Activated T-cell treated with anti-CD3 and anti-CD28 coated beads, Interleukin-2, amount 50 U/mL, for 72 hours (primary cell): ENCODE measurements around the gene MYO1G. TPM values are rescaled to one million over a fixed set of nuclear protein-coding genes. Genes with fewer than 3 reads are reported as not detected.
"Not testable (repeated sequence)": the region's sequence is repeated elsewhere in the genome, so short reads cannot be mapped to it uniquely, and the experiment has no call there.

Experiments used
- ATAC-seq, 2 donors: fragments of 150-1000 bp; cut with Tn5 transposase; replicated peaks in 1 of 2; 2 replicates each; pipeline ENCODE4 v1.10.0; 2021; ENCODE audit warnings: moderate library complexity in 2 of 2, mild to moderate bottlenecking in 1 of 2
- DNase-seq, 2 donors: peaks; one replicate each; pipeline ENCODE4 v3.0.0; 2021 to 2022; ENCODE audit warnings: mixed read lengths in 1 of 2
- H3K27ac Mint-ChIP-seq: one replicate; pipeline ENCODE4 v1.8.0; 2022; ENCODE audit warnings: mild to moderate bottlenecking, moderate library complexity, mixed read lengths
- H3K27me3 Mint-ChIP-seq: one replicate; pipeline ENCODE4 v1.8.0; 2022; ENCODE audit warnings: low read depth, mixed read lengths
- H3K36me3 Mint-ChIP-seq, 2 donors: one replicate each; pipeline ENCODE4 v1.8.0; 2022; ENCODE audit warnings: mixed read lengths in 2 of 2, mild to moderate bottlenecking in 1 of 2; ENCODE audit not compliant: insufficient read depth in 2 of 2
- H3K4me1 Mint-ChIP-seq: one replicate; pipeline ENCODE4 v1.8.0; 2022; ENCODE audit warnings: low read depth, mixed read lengths
- H3K4me3 Mint-ChIP-seq, 2 donors: one replicate each; pipeline ENCODE4 v1.8.0; 2022; ENCODE audit warnings: mild to moderate bottlenecking in 2 of 2, mixed read lengths in 2 of 2, moderate library complexity in 2 of 2
- H3K9me3 Mint-ChIP-seq, 2 donors: one replicate each; pipeline ENCODE4 v1.8.0; 2022; ENCODE audit warnings: mixed read lengths in 2 of 2
- total RNA-seq, 2 donors: library from RNA; stranded (reverse); gene quantifications; one replicate each; pipeline ENCODE4 v1.2.3, GENCODE V29; 2022

The MYO1G gene
- total RNA-seq, 2 donors from 2014 or later, result 595 to 606 TPM

GRCh38 chr7:44949303-44949702 lies 29.5 kb downstream of the MYO1G start:
- Mint-ChIP-seq H3K9me3 (no peaks in the 10 kb centered on the region), H3K4me1 (no peaks in the 10 kb centered on the region), H3K27me3 (peaks cover 5% of the 10 kb centered on the region), H3K27ac (no peak overlapping the region), H3K4me3 (no peak overlapping the region), H3K36me3 (no peaks in the 10 kb centered on the region)
- ATAC-seq (no peak), DNase-seq (no peak)

DNA sequence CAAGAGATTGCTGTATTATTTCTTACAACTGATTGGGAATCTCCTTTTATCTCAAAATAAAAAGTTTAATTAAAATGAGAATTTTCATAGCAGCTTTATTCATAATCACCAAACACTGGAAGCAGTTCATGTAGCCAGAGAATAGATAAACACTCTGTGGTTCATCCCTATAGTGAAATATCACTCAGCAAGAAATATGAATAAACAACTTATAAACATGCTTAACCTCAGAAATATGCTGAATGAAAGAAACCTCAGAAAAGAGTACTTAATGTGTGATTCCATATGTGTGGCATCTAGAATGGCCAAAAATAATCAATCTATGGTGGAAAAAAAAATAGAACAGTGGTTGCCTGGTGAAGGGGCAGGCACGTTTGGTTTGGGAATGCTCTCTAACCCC lies 33.3 kb downstream of the MYO1G start:
- no peaks in the 10 kb centered on the region for H3K36me3 Mint-ChIP-seq
- DNase-seq (no peak), ATAC-seq (no peak)
- H3K4me1 Mint-ChIP-seq, result no peaks in the 10 kb centered on the region
- H3K4me3 Mint-ChIP-seq, result no peak overlapping the region
- H3K27ac Mint-ChIP-seq, result no peak overlapping the region
- no peaks in the 10 kb centered on the region for H3K9me3 Mint-ChIP-seq
- H3K27me3 Mint-ChIP-seq, result peaks cover 3% of the 10 kb centered on the region

DNA sequence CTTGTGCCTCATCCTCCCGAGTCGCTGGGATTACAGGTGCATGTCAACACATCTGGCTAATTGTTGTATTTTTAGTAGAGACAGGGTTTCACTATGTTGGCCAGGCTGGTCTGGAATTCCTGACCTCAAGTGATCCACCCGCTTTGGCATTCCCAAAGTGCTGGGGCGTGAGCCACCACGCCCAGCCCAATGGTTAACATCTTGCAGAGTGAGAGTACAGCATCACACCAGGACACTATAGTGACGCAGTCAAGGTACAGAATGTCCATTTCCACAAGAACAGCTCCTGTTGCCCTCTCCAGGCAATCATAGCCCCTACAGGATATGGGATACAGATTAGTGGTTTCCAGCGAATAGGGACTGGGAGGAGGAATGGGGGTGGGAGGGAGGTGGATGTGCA lies 34.0 kb downstream of the MYO1G start:
- Mint-ChIP-seq H3K36me3 (no peaks in the 10 kb centered on the region), H3K4me3 (no peak overlapping the region), H3K27me3 (no peaks in the 10 kb centered on the region), H3K9me3 (no peaks in the 10 kb centered on the region), H3K27ac (no peak overlapping the region), H3K4me1 (no peaks in the 10 kb centered on the region)
- DNase-seq (no peak), ATAC-seq (no peak)

DNA sequence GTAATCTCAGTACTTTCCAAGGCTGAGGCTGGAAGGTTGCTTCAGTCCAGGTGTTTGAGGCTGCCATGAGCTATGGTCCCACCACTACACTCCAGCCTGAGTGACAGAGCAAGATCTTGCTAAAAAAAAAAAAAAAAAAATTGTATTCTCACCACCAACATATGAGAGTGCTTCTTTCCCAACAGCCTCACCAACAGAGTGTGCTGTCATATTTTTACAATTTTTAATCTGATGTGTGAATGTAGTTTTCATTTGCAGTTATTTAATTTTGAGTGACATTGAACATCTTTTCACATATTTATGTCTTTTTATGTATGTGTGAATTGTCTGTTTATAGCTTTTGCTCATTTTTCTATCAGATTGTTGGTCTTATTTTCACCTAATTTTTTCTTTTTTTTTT lies 35.2 kb downstream of the MYO1G start:
- Mint-ChIP-seq H3K36me3 (no peaks in the 10 kb centered on the region), H3K9me3 (no peaks in the 10 kb centered on the region), H3K4me1 (peaks cover 1% of the 10 kb centered on the region), H3K27me3 (peaks cover 3% of the 10 kb centered on the region), H3K27ac (no peak overlapping the region), H3K4me3 (no peak overlapping the region)
- ATAC-seq (no peak), DNase-seq (no peak)

DNA sequence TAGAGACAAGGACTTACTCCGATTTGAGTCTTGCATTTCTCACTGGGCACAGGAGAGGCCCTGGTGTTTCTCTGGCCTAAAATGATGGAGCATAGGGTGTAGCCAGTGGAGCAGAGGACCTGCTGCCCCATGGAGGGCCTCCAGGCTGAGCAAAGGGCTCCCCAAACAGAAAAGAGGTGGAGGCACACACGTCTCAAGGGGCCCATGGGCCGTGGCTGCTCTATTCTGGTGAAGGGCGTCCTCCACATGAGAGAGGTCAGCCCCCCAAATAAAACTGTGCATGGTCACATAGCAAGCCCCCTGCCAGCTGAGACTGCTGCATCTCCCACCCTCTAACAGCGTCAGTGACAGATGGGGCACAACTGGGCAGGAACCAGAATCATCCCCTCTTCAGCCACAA lies 41.4 kb downstream of the MYO1G start:
- Mint-ChIP-seq H3K9me3 (no peaks in the 10 kb centered on the region), H3K4me3 (no peak overlapping the region), H3K4me1 (peaks cover 16% of the 10 kb centered on the region), H3K36me3 (no peaks in the 10 kb centered on the region), H3K27ac (no peak overlapping the region), H3K27me3 (peaks cover 6% of the 10 kb centered on the region)
- no peak for ATAC-seq
- DNase-seq, result no peak

DNA sequence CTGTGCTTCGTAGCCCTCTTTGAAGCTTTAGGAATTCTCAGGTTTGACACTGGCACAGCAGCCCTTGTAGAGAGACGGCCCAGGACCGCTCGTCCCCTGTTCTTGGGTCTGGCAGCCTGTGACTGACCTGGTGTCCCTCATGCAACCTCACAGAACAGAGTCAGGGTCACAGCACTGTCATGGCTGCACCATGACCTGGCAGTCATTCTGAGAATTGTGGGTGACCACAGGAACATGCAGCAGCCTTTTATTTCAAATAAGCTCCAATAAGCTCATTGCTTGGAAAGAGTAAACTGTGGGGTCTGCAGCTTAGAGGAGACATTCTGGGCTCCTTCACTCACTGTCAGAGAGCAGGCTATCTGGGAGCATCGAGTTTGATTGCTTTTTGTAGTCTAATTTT lies 42.5 kb downstream of the MYO1G start:
- no peaks in the 10 kb centered on the region for H3K9me3 Mint-ChIP-seq
- H3K4me3 Mint-ChIP-seq, result no peak overlapping the region
- H3K4me1 Mint-ChIP-seq, result peaks cover 16% of the 10 kb centered on the region
- H3K36me3 Mint-ChIP-seq, result no peaks in the 10 kb centered on the region
- peak; percentile 64 to 74 for ATAC-seq
- H3K27me3 Mint-ChIP-seq, result peaks cover 6% of the 10 kb centered on the region
- DNase-seq, result no peak
- no peak overlapping the region for H3K27ac Mint-ChIP-seq

DNA sequence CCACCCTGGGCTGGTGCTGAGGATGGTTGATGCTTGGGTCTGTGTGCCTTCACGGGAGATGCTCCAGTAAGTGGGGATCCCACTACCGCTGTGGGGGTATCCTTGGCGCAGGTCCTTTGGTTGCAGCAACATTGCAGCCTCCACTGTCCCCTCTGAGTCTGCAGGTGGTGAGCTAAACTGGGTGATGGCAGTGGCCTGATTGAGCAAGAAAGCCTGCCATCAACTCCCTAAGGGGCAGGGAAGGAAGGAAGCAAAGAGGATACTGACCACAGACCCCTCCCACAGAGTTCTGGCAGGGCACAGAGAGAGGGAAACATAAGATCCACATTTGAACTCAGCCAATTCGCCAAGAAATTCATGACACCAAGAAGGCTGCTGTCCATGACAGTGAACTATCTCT lies 43.2 kb downstream of the MYO1G start:
- Mint-ChIP-seq H3K9me3 (no peaks in the 10 kb centered on the region), H3K4me3 (no peak overlapping the region), H3K27me3 (peaks cover 6% of the 10 kb centered on the region), H3K36me3 (no peaks in the 10 kb centered on the region), H3K27ac (no peak overlapping the region), H3K4me1 (peaks cover 16% of the 10 kb centered on the region)
- DNase-seq, result no peak
- ATAC-seq, result no peak

DNA sequence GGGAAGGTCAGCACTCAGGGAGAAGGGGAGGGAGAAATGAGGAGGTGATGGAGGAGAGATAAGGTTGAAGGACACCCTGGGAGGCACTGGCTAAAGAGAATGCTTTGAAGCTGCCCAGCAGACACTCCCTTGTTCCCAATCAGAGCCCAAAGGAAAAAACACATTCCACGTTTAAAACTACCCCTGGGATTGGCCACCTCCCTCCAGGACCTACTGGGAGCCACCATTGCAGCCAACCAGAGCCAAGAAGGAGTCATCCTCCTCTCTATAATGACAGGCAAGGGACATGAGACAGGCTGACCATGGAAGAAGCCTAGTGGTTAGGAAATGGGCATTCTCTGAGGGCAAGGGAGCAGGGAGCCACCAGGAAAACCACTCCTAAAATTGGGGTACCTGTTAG lies 43.8 kb downstream of the MYO1G start:
- no peak for DNase-seq

DNA sequence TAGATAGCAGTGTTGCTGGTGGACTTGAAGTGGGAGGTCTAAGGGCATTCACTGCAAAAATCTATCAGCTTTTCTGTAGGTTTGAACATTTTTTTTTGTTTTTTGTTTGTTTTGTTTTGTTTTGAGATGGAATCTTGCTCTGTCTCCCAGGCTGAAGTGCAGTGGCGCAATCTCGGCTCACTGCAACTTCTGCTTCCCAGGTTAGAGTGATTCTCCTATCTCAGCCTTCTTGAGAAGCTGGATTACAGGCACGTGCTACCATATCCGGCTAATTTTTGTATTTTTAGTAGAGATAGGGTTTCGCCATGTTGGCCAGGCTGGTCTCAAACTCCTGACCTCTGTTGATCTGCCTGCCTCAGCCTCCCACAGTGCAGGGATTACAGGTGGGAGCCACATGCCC lies 44.3 kb downstream of the MYO1G start:
- ATAC-seq, result not testable (repeated sequence)
- H3K4me1 Mint-ChIP-seq, result peaks cover 16% of the 10 kb centered on the region

More for the DNA sequence above, 43.8 kb downstream of the MYO1G start:
- H3K36me3 Mint-ChIP-seq, result no peaks in the 10 kb centered on the region
- no peak overlapping the region for H3K27ac Mint-ChIP-seq
- peaks cover 16% of the 10 kb centered on the region for H3K4me1 Mint-ChIP-seq
- no peak for ATAC-seq
- H3K9me3 Mint-ChIP-seq, result no peaks in the 10 kb centered on the region
- peaks cover 6% of the 10 kb centered on the region for H3K27me3 Mint-ChIP-seq
- no peak overlapping the region for H3K4me3 Mint-ChIP-seq

GRCh38 chr7:44930921-44931320 lies 47.9 kb downstream of the MYO1G start:
- Mint-ChIP-seq H3K9me3 (no peaks in the 10 kb centered on the region), H3K4me1 (no peaks in the 10 kb centered on the region), H3K27ac (no peak overlapping the region), H3K4me3 (no peak overlapping the region), H3K27me3 (peaks cover 6% of the 10 kb centered on the region), H3K36me3 (no peaks in the 10 kb centered on the region)
- DNase-seq (no peak), ATAC-seq (no peak)

More for the DNA sequence above, 44.3 kb downstream of the MYO1G start:
- H3K27ac Mint-ChIP-seq, H3K4me3 Mint-ChIP-seq, H3K36me3 Mint-ChIP-seq, H3K27me3 Mint-ChIP-seq, DNase-seq, H3K9me3 Mint-ChIP-seq: not testable (repeated sequence)

DNA sequence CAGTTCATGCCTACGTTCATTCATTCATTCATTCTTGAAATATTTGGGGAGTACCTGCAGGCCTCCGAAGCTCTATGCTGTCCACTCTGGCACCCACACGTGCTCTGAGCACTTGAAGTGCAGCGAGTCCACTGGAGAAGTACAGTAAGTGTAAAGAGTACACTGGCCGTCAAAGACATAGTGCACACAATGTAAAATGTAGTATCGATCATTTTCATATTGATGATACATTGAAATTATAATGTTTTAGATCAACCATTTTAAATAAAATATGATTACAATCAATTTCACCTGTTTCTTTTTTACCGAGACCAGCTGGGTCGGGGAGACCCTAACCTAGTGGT lies 56.5 kb downstream of the MYO1G start:
- peak; percentile 30 to 35 for ATAC-seq
- H3K27ac Mint-ChIP-seq, result no peak overlapping the region

DNA sequence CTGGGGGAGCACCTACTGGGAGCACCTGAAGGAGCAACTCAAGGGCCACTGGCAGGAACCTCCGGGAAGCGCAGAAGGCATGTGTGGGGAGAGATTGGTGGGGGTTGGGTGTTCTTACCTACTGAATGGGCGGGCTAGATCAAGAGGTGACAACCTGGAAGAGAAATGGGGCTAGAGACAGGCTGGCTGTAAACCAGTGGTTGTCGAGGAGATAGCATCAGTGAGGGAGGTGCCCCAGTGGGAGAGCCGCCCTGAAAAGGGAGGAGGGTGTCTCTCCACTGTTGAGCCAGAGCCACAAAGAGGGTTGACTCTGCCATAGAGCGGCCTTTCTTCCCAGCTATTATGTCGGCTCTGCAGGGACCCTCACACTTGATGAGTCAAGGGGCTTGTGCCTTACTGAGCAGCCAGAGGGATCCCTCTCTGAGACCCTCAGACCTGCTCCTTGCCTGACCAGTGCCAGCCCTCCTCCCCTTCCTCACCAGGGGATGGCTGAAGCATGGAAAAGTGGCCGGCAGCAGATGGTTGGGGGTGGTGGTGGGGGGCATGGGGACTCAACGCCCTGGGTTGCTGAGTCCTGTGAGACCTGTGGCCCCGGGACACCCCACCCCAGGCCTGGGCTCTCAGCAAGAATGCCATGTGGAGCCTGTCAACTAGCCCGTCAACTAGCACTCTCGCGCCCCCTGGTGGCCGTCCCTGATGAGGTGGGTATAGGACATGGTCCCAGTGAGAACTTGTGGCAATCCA lies 57.0 kb downstream of the MYO1G start:
- Mint-ChIP-seq H3K36me3 (no peaks in the 10 kb centered on the region), H3K27me3 (no peaks in the 10 kb centered on the region), H3K4me3 (no peak overlapping the region), H3K9me3 (no peaks in the 10 kb centered on the region), H3K27ac (no peak overlapping the region), H3K4me1 (peaks cover 21% of the 10 kb centered on the region)
- ATAC-seq (peak; percentile 98), DNase-seq (peak; percentile 95 to 98)

More for the DNA sequence above, 56.5 kb downstream of the MYO1G start:
- H3K27me3 Mint-ChIP-seq, result no peaks in the 10 kb centered on the region
- no peaks in the 10 kb centered on the region for H3K36me3 Mint-ChIP-seq
- peaks cover 21% of the 10 kb centered on the region for H3K4me1 Mint-ChIP-seq
- no peaks in the 10 kb centered on the region for H3K9me3 Mint-ChIP-seq
- H3K4me3 Mint-ChIP-seq, result no peak overlapping the region
- DNase-seq, result no peak

GRCh38 chr7:44920119-44920518 lies 58.7 kb downstream of the MYO1G start:
- no peaks in the 10 kb centered on the region for H3K36me3 Mint-ChIP-seq
- ATAC-seq (no peak), DNase-seq (no peak)
- no peaks in the 10 kb centered on the region for H3K27me3 Mint-ChIP-seq
- peak overlapping the region; percentile 9 for H3K27ac Mint-ChIP-seq
- H3K4me3 Mint-ChIP-seq, result peak overlapping the region in 1 of 2 donors; percentile 9
- peaks cover 23% of the 10 kb centered on the region for H3K4me1 Mint-ChIP-seq
- no peaks in the 10 kb centered on the region for H3K9me3 Mint-ChIP-seq

DNA sequence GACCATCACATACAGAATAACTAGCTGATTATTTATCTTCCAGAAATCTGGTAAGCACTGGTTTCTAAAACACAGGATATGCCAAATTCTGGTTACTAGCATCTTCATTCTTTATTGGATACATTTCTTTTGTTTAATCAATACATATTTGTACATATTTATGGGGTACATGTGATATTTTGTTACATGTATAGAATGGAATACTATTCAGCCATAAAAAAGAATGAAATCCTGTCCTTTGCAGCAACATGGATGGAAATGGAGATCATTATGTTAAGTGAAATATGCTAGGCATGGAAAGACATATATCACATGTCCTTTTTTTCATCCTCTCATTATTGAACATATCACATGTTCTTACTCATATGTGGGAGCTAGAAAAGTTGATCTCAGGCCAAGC lies 60.8 kb downstream of the MYO1G start:
- ATAC-seq, result no peak

More for the DNA sequence above, 60.8 kb downstream of the MYO1G start:
- Mint-ChIP-seq H3K9me3 (no peaks in the 10 kb centered on the region), H3K4me1 (peaks cover 36% of the 10 kb centered on the region), H3K27ac (no peak overlapping the region), H3K27me3 (no peaks in the 10 kb centered on the region), H3K4me3 (no peak overlapping the region), H3K36me3 (no peaks in the 10 kb centered on the region)
- no peak for DNase-seq
